ENCODE results near the gene NUP54.

NUP54 gene

DNA sequence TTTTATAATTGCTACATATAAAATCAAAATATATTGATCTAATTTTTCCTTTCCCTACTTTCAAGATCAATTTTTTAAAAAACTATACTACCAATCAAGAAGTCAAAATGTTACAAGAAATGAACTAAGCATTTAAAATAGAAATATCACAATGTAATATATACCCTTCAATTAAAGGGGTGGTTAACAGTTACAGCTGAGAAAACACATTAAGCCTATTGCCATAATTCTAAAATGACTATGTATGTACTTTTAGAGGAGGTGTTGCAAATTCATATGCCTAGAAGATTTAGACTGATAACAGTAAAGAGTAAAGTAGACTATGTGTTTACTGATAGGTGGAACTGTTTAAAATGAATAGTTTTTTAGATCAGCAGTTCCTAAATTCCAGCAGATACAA is 3.7 kb downstream of the NUP54 start:
- DNase-seq (ENCODE audit: low spot score): no peak

DNA sequence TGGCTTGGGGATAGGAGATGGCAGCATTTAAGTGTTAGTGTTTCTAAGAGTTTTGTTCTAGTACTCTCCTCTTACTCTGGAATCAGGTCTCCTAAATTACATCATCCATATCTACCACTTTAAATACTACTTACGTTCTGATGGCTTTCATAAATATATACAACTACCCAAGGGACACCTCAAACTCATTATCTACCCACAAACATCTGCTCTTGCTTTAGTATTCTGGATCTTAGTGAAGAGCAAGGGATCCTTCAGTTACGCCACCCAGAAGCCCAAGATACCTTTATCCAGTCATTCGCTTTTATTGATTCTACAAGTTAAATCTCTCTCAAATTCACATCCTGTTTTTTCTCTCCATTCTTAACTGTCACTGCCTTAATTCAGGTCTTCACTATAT is 7.0 kb downstream of the NUP54 start:
- no peak for DNase-seq (ENCODE audit: low spot score)

DNA sequence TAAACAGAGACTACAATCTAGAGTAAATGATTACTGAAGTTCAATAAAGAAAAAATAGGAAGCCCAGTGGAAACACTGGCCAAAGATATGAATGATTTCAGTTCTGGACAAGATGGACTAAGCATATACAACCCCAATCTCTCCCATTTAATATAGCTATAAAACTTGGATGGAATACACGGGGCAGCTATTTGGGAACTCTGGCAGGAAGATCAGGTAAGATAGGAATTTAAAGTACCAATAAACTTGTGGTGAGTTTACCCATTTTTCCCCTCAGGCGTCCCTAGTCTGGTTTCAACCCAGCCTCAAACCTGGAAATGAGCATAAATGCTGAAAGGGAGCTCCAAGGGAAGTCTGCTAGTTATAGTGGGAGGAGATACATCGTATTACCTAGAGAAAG is 20.4 kb downstream of the NUP54 start:
- no peak for DNase-seq (ENCODE audit: low spot score)

DNA sequence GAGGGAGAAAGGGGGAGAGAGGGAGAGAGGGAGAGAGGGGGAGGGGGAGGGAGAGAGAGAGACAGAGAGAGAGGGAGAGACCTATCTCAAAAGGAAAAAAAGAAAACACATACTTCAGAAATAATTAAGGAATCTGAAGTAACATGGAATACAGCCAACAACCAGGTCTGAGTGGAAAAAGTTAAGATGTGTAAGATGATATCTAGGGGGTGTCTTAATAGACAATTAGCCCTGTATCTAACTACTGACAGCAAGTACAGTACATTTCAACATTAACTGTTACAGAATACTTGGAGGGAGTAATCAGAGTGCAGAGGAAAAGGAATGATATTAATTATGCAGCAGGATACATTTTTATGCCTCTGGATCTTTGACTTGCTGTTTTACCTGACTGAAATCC is 22.4 kb downstream of the NUP54 start:
- no peak for DNase-seq (ENCODE audit: low spot score)

DNA sequence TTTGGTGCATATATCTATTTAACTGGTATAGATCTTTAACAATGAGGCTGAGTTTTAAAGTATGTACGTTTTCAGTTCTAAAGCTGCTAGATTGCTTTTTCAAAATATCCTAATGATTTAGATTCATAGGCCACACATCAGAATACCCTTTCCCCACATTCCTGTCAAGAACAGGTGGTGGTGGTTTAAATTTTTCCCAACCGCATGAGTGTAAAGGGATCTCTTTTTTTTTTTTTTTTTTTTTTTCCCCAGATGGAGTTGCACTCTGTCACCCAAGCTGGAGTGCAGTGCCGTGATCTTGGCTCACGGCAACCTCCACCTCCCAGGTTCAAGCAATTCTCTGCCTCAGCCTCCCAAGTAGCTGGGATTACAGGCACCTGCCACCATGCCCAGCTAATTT is 28.0 kb downstream of the NUP54 start:
- no peak for DNase-seq (ENCODE audit: low spot score)

DNA sequence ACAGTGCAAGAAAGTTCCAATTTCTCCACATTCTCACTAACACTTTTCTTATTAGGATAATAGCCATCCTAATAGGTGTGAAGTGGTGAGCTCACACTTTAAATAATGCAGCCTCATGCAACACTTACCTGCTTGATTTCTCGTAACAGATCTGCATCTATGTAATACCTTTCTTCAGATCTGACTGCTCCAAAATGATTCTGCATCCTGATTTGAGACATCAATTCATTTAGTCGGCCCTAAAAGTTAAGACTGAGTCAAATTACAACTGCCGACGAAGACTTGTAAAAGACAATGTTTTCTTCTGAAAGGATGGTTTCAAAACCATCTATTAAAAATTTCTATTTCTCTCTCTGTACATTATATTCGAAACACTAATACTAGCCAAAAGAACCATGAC is 30.7 kb downstream of the NUP54 start:
- DNase-seq (ENCODE audit: low spot score): no peak

DNA sequence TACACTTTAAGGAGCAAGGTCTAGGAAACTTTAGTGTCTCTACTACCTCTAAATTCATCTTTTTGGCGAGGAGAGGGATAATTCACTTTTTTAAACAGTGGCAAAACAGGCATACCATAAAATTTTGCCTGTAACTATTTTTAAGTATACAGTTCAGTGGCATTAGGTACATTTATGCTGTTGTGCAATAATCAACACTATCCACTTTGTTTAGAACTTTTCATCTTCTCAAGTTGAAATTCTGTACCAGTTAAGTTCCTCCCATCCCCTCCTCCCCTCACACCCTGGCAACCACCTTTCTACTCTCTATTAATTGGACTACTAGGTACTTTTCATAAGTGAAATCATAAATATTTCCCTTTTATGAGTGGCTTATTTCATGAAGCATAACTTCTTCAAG is 31.4 kb downstream of the NUP54 start:
- no peak for DNase-seq (ENCODE audit: low spot score)

DNA sequence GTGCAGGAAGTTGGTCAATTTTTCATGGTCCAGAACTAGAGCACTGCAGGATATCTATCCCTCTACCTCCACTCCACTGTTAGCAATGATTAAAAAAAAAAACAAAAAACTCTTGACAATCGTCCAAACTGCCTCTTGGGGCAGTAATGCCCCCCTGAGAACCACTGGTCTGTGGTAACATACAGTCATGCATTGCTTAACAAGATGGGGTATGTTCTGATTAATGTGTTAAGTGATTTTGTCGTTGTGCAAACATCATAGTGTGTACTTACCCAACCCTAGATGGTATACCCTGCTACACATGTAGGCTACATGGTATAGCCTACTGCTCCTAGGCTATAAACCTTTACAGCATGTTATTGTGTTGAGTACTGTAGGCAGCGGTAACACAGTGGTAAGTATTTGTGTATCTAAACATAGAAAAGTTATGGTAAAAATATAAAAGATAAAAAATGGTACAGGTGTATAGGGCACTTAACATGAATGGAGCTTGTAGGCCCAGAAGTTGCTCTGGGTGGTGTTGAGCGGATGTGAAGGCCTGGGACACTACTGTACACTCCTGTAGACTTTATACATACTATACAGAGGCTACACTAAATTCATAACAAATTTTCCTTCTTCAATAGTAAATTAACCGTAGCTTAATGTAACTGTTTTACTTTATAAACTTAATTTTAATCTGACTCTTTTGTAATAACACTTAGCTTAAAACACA is 39.6 kb downstream of the NUP54 start:
- no peak for DNase-seq (ENCODE audit: low spot score)

DNA sequence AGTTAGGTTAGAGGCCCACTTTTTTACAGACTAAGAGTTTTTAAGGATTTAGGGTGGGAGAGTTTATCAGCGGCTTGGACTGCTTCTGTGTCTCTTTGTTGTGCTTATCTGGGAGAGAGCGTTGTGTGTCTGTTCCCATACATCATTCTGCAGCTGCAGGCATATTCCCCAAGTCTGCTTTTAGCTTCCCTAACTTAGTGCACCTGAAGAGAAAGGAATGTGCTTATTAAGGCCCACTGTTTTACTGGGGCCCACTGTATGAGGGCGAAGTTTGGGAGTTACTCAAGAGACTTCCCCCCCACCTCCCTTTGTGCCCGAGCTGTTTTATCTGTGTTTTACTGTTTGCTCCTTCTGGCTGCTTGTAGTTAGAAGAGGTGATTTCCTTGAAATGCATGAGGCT is 41.8 kb downstream of the NUP54 start:
- no peak for DNase-seq (ENCODE audit: low spot score)

DNA sequence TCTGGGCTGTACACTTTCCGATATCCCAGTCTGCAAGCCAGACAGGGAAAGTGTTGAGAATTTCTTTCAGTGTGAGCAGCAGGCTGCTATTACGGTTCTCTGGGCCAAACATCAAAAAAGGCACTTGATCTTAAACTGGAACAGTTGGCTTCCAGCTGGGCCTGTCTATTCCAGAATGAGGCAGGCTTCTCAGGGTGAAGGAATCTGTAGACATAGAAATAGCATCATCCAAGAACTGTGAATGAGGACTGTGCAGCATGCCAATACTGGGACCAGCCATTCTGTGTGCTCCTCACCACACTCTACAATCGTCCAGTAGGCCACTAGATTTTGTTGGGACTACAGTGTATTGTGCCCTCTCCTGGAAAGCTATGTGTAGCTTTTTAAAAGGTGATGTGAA is 42.5 kb downstream of the NUP54 start:
- no peak for DNase-seq (ENCODE audit: low spot score)

DNA sequence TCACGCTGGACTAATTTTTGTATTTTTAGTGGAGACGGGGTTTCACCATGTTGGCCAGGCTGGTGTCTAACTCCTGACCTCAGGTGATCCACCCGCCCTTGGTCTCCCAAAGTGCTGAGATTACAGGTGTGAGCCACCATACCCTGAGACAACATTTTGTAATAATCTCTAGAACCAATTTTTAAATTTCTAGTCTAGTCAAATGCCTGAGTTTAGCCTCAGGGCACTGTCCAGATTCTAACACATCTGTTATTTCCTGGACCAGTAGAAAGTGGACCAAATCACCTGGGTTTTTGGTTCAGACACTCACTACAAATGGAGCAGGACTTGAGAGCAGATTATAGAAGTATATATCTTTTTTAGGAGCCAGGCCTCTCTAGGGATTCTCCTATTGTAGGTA is 52.1 kb downstream of the NUP54 start:
- DNase-seq (ENCODE audit: low spot score): no peak

DNA sequence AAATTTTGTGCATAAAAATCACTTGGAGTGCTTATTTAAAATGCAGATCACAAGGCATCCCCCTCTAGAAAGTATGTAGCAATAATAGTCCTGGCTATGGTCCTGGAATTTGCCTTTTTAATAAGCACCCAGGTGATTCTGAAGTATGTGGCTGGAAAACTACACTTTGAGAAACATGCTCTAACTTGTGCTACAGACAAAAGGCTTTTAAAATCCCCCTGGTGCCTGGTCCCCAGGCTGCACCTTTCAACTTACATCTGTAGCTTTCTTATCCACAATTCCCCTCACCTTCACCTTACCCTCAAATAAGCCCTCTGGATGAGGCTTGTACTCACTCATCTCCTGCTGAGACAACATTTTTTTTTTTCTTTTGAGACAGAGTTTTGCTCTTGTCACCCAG is 52.6 kb downstream of the NUP54 start:
- DNase-seq (ENCODE audit: low spot score): no peak

DNA sequence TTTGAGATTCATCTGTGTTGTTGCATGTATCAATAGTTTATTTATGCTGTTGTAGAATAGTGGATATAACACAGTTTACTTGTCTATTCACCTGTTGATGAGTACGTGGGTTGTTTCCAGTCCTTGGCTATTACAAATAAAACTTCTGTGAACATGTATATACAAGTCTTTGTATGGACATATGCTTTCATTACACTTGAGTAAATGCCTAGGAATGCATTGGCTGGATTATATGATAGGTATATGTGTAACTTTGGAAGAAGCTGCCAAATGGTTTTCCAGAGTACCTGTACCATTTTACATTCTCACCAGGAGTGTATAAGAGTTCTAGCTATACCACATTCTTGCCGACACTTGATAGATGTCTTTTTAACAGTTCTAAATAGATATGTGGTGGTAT is 57.1 kb downstream of the NUP54 start:
- no peak for DNase-seq (ENCODE audit: low spot score)

DNA sequence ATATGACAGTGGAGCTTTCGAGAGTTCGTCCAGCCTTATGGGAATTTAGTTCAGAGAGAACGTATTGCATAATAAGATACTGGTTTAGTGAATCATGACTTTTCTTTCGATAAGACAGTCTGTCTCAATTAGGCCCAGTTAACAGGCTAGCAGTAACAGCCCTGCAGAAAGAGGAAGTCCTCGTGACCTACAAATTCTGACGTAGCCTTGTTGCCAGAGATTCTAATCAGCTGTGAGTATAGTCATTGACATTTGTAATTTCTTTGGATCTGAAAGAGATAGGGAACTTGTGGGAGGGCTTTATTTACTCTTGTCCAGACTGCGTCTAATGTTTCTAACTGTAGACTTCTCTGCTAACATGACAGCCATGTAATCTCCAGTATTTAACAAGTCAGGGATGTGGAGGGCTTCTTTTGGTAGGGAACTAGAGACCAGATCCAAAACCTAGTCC is 57.9 kb downstream of the NUP54 start:
- no peak for DNase-seq (ENCODE audit: low spot score)

DNA sequence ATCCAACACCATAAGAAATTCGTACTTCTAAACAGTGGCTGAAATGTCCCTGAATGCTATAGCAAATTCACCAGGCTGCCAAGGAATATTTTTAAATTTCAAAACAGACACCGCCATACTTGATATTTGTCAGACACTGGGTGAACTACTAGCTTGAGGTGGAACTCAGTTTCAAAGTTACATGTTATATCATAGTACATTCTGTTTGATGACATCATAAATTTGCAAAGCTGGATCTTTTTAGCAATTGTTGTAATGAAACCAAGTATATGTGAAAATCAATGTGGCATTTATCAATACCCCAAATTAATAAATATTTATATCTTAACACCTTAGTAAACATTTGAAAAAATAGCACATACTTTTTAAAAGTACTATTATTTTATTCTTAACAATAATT is 59.5 kb downstream of the NUP54 start:
- no peak for DNase-seq (ENCODE audit: low spot score)

DNA sequence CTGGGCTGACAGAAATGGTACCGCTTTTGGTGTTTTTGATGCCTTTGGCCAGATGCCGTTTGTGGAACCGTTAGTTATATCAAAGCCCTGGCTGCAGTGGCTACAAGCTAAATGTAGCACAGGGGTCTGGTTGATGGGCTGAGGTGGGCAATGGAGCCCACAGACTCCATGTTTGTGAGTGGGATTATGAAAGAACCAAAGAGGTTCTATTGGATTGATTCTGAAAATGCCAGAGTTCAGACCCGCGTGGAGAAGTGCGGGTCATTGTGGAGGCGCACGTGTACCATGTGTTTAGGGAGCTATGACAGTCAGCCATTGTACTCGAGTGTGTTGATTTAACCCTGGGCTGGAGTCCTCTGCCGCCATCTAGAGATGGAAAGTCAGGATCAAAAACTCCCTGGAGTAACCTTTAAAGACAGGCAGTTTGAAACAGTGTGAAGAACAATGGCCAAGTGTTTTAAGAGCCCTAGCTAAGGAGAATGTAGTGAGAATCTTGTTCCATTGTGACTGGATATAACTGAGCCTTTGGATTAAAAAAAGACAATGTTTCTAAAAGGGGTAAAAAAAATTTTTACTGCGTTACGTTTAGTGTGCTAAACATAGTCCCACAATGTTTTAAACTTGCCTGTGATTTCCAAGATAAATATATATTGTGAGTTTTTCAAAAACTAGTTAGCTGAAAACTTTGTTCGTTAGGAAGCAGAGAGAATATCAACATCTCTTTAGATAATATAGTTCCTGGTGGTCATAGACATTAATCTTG is 61.0 kb downstream of the NUP54 start:
- DNase-seq (ENCODE audit: low spot score): no peak

DNA sequence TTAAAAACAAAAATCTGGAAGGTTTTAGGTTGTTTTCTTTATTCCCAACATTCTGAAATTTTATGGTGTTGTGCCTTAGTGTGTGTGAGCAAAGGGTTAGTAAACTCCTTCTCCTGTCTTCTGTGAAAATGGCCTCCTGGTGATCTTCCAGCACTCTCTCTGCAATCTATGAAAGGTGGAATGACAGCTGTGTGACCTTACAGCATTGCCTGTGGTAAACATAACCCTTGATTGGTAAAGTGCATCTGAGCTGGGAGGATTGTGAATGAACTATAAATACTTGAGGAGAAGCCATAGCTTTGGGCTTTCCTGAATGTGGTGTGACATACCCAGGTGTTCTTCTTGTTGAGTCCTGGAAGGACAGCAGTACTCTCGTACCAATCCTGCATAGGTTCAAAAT is 63.7 kb downstream of the NUP54 start:
- no peak for DNase-seq (ENCODE audit: low spot score)

DNA sequence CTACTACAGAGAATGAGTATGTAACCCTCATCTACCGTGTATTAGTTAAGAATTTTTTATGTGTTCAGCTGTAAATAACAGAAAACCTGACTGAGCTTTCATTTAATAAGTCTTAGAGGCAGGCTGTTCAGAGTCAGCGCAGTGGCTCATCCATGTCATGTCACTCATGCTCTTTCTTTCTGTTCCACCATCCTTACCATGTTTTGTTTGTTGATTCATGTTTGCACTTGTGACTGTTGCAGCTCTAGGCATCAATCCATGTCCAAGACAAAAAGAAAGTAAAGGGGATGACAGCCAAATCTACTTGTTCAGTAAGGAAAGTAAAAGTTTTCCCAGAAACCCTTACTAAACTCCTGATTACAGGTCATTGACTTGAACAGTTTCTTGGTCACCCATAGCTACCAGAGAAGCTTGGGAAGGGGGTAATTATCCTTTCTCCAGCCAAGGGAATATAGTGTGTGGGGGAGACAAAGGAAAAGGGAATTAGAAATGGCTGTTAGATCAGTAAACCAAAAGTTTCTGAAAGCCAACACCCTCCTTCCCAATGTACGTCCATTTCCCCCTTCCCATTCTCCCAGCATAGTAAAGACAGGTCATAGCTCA is 64.7 kb downstream of the NUP54 start:
- no peak for DNase-seq (ENCODE audit: low spot score)

DNA sequence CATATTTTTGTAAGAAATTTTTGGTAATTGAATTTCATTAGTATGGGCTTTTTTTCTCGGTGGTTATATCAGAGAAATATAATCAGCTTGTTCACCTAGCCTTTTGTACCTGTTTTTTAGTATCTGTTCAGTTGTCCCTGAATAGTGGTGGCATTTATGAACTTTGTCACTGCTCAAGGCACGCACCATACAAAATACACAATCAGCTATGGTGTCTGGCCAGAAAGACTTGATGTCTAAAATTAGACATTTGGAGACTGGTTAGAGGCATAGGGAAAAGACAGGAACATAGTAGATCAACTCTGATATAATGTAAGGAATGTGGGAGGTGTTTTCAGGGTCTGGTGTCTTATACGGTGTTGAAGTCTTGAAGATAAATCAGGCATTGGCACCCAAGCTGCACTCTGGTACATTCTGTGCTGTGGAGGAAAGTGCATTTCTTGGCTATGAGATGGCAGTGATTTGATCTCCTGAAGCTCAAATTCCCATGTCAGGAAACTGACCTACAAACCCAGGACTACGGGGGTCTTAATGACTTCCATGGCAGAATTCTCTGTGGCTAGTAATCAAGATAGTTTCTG is 70.1 kb downstream of the NUP54 start:
- no peak for DNase-seq (ENCODE audit: low spot score)

DNA sequence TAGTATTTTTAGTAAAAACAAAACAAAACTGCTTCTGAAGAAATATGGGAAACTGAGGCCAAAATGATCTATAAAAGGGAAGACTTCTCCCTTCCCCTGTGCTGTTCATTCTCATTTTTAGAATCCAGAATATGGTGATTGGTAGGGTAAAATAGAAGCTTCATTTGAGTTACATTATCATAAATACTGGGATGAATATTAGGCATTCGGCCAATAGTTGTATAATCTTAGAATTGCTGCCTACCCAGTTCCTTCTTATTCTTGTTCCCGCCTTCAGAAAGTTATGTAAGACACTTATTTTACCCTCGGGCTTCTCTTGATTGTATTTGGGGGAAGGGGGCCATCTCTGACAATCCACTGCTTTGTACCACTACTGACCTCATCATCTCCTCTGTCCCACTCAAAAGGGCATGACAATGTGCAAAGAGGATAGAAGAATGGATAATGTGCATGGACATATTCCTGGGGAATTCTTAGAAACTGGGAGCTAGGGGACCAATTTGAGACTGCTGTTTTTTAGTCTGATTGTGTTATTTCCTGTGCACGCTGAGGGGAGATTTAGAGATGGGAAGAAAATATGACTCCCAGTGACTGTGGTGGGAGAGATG is 73.1 kb downstream of the NUP54 start:
- DNase-seq (ENCODE audit: low spot score): no peak

DNA sequence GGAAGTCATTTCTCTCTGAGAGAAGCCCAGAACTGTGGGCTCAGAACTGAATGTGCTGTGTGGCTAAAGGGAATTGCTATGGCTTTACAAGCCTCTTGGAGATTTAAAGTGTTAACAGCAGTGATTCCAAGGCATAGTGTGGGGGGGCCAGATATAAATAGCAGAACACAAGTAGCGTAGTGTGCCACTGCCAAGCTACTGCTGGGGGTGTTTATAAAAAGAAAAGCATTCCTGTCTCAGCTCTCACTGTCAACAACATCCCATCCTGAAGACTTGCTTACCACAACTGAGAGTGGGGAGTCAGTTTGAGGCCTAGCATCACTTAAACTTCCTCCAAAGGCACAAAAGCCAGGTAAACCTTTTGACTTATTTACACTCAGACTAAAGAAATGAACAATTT is 73.7 kb downstream of the NUP54 start, which contains the start of gene ART3:
ART3 (plus strand) TSS at position 242 of the 400 bp plus-strand sequence. CDS start 1,181 bp downstream, outside the sequence.
- no peak for DNase-seq (ENCODE audit: low spot score)

DNA sequence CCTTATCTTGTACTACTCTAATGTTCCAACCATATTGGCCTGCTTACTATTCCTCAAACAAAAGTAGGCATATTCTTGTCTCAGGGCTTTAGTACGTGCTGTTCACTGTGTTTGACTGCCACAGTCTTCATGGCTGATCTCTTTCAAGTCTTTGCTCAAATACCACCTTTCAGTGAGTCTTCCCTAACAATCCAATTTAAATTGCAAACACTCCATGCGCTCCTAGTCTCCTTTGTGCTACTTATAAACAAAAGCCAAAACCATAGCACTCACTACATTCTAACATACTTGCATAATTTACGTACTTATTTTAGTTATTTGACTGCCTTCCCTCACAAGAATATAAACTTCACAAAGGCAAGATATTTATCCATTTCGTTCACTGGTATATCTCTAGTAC is 75.4 kb downstream of the NUP54 start:
- no peak for DNase-seq (ENCODE audit: low spot score)

All from left forelimb (tissue), 1 donor.